IPS-NIHi7 (cell line): ENCODE data around the gene ZC3HAV1.
"Not testable (repeated sequence)": the region's sequence is repeated elsewhere in the genome, so short reads cannot be mapped to it uniquely, and the experiment has no call there.

Source experiments
- DNase-seq: peaks from one replicate; pipeline ENCODE4 v3.0.0; 2012; ENCODE audit warnings: mixed read lengths; ENCODE audit errors: extremely low spot score

The ZC3HAV1 gene

DNA sequence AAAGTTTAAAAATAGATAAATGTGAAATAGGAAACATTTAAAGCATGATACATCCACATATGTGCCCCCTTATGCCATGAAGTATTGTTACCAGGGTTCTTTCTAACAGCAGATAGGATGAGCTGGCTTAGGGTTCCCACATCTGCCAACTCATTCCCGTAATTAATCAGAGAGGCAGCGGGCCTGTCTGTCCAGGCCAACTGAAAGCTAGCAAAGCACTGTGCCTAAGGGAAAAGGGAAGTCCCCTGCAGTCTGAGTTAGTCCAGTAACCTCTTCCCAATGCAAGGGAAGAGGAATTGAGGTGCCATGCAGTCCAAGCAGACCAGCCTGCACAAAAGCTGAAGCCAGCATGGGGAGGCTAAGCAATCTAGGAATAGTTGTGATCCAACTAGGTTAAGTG lies 55.4 kb downstream of the ZC3HAV1 start:
- no peak for DNase-seq

DNA sequence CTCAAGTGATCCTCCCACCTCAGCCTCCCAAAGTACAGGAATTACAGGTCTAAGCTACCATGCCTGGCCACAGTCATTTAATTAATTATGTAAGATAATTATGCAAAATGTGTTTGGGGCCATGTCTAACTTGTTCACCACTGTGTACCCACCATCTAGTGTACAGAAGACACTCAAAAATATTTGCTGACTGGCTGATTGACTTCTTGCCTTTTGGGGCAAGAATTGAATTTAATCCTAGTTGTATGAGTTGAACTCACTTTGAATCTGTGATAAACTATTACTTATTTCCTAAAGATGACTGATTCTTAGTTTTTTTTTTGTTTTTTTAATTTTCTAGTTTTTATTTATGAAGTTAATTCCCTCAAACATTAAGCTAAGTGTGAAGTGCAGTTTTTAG lies 57.9 kb downstream of the ZC3HAV1 start:
- DNase-seq: no peak

GRCh38 chr7:139049936-139050335 lies 59.6 kb downstream of the ZC3HAV1 start:
- DNase-seq: no peak

DNA sequence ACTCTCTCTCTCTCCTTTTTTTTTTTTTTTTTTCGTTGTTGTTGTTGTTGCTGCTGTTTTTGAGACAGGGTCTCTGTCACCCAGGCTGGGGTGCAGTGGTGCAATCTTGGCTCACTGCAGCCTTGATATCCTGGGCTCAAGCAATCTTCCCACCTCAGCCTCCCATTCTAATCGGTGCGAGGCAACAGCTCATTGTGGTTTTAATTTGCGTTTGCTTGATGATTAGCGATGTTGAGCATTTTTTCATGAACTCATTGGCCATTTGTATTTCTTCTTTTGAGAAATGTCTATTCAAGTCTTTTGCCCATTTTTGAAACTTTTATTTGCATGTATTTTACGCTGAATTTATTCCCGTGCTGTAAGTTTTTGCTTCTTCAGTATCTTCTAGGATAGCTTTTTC lies 60.4 kb downstream of the ZC3HAV1 start:
- no peak for DNase-seq

GRCh38 chr7:139047970-139048369 lies 61.5 kb downstream of the ZC3HAV1 start:
- DNase-seq: no peak

GRCh38 chr7:139046143-139046542 lies 63.4 kb downstream of the ZC3HAV1 start:
- no peak for DNase-seq

GRCh38 chr7:139044813-139045794 lies 64.4 kb downstream of the ZC3HAV1 start:
- DNase-seq: no peak

- no peak for DNase-seq
Measured at GRCh38 chr7:139043823-139044812, 65.4 kb downstream of the ZC3HAV1 start.

DNA sequence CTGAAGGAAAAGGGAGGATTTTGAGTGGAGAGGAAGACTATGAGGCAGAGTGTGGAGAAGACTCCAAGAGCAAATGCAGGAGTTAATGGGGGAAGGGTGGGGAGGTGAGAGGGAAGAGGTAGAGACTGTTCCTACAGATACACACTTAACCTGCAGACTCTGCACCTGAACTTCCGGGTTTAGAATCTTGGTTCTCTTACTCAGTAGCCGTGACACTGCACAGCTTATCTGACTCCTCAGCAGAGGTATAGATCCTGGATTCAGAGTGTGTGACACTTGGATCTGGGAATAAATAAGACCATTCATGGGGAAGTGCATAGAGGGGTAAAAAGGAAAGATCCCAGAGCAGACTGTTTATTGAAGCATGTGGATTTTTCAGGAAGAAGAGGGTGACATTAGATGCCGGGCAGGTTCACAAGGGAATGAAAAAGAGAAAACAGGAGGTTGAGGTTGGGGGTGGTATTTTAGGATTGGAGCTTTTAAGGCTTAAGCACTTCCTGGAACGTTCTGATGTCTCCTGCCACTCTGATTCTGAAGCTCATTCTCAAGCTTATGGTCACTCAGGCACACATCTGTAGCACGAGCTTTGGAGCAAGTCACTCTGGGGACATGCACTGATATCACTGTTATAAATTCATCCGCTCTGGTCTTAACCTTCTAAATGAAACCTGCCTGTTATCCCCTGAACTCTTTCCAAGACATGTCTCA lies 68.0 kb downstream of the ZC3HAV1 start:
- no peak for DNase-seq

- no peak for DNase-seq
Measured at GRCh38 chr7:139038691-139039090, 70.8 kb downstream of the ZC3HAV1 start.

DNA sequence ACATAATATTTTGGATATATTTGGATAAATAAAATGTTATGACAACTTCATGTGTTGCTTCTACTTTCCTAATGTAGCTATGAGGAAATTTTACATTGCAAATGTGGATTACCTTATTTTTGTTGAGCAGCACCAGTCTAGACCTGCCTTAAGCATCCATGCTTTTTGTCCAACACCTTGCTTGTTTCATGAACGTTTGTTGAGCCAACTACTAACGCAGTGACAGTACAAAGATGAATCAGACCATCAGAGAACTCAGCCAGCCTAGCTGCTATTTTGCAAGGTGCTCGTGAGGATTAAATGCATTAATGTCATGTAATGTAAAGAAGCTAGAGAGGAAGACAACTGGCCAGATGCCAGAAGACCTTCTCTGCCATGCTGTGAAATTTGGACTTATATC lies 72.6 kb downstream of the ZC3HAV1 start:
- no peak for DNase-seq

- DNase-seq: peak; percentile 71
Measured at GRCh38 chr7:139035586-139036353, 73.8 kb downstream of the ZC3HAV1 start, which contains the start of gene ZC3HAV1L. Gene ZC3HAV1L, minus strand, starts transcription at chr7:139036042. Its CDS starts 25 bp downstream, at chr7:139036017.

- DNase-seq: peak; percentile 44
Measured at GRCh38 chr7:139034855-139035585, 74.5 kb downstream of the ZC3HAV1 start.

DNA sequence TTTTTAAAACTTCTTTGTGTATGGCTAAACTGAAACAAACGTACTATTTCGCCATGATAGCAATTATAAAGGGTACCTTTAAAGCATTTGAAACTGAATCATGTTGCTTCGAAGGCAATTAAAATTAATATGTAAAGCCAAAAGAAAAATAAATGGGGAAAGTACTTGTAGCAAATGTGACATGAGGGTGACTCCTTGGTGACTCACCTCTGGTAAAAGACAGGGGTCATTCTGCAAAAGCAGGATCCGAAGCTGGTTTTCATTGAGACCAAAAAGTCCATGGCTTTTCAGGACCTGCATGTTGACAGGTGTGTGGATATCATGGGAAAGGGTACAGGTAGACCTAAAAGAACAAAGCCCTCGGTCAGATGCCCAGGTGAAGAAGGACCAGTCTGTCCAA lies 75.2 kb downstream of the ZC3HAV1 start:
- no peak for DNase-seq

- no peak for DNase-seq
Measured at GRCh38 chr7:139033346-139034114, 76.0 kb downstream of the ZC3HAV1 start.

GRCh38 chr7:139032473-139032872 lies 77.0 kb downstream of the ZC3HAV1 start:
- DNase-seq: no peak

- DNase-seq: no peak
Measured at GRCh38 chr7:139029353-139029752, 80.2 kb downstream of the ZC3HAV1 start.

- DNase-seq: no peak
Measured at GRCh38 chr7:139026551-139026950, 83.0 kb downstream of the ZC3HAV1 start.

DNA sequence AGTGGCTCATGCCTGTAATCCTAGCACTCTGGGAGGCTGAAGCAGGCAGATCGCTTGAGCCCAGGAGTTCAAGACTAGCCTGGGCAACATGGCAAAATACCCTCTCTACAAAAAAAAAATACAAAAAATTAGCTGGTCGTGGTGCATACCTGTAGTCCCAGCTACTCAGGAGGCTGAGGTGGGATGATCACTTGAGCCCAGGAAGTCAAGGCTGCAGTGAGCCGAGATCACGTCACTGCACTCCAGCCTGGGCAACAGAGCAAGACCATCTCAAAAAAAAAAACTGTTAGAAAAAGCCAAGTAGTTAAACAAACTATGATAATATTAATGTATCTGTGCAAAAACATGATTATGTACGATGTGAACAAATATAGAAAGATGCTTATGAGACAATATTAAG lies 83.7 kb downstream of the ZC3HAV1 start:
- not testable (repeated sequence) for DNase-seq
